BLaER1 treated with 17β-estradiol and CSF1 and Interleukin-3, amounts not matched to agents 10 nM and 100 nM (cell line): ENCODE data around the gene NANOS1.
"Not testable (repeated sequence)": the region's sequence is repeated elsewhere in the genome, so short reads cannot be mapped to it uniquely, and the experiment has no call there.

Experiments used
- H3K27ac ChIP-seq, 11 experiments: shearing (Covaris generic); formaldehyde crosslinking; 2 replicates each; pipeline ENCODE4 v1.8.1; 2022
- H3K27me3 ChIP-seq, 11 experiments: shearing (Covaris generic); formaldehyde crosslinking; 2 replicates each; pipeline ENCODE4 v1.8.1; 2022
- H3K36me3 ChIP-seq, 11 experiments: shearing (Covaris generic); formaldehyde crosslinking; 2 replicates each; pipeline ENCODE4 v1.8.1; 2022
- H3K4me1 ChIP-seq, 10 experiments: shearing (Covaris generic); formaldehyde crosslinking; 2 replicates each; pipeline ENCODE4 v1.8.1; 2022
- H3K4me2 ChIP-seq, 11 experiments: shearing (Covaris generic); formaldehyde crosslinking; 2 replicates each; pipeline ENCODE4 v1.8.1; 2022
- H3K4me3 ChIP-seq, 10 experiments: shearing (Covaris generic); formaldehyde crosslinking; 2 replicates each; pipeline ENCODE4 v1.8.1; 2022
- H3K9ac ChIP-seq, 11 experiments: shearing (Covaris generic); formaldehyde crosslinking; 2 replicates each; pipeline ENCODE4 v1.8.1; 2022
- H3K9me3 ChIP-seq, 11 experiments: shearing (Covaris generic); formaldehyde crosslinking; replicated peaks in 1 of 11; 2 replicates each; pipeline ENCODE4 v1.8.1; 2022
- H4K20me1 ChIP-seq, 11 experiments: shearing (Covaris generic); formaldehyde crosslinking; 2 replicates each; pipeline ENCODE4 v1.8.1; 2022
- Cebpa-rat ChIP-seq, 11 experiments: shearing (Covaris generic); IDR thresholded peaks; 2 replicates each; pipeline ENCODE4 v1.8.1; 2022

NANOS1 gene

GRCh38 chr10:119025336-119025735, 4.2 kb upstream of the NANOS1 start:
- TF ChIP-seq Cebpa-rat (IDR thresholded peaks at IDR 0.05) = no peak
- Histone ChIP-seq H4K20me1 (peaks cover 2 to 42% (median 17%) of the 10 kb centered on the region in 11 experiments; a peak in 20 of 22 replicates), H3K4me3 (no peak overlapping the region), H3K9me3 (no peaks in the 10 kb centered on the region), H3K4me1 (peaks cover 2 to 17% (median 13%) of the 10 kb centered on the region in 10 experiments; a peak in 17 of 20 replicates), H3K9ac (no peak overlapping the region), H3K27me3 (peaks cover 14 to 23% (median 15%) of the 10 kb centered on the region in 11 experiments; a peak in 18 of 22 replicates), H3K36me3 (no peaks in the 10 kb centered on the region), H3K4me2 (no peak overlapping the region), H3K27ac (no peak overlapping the region)

DNA sequence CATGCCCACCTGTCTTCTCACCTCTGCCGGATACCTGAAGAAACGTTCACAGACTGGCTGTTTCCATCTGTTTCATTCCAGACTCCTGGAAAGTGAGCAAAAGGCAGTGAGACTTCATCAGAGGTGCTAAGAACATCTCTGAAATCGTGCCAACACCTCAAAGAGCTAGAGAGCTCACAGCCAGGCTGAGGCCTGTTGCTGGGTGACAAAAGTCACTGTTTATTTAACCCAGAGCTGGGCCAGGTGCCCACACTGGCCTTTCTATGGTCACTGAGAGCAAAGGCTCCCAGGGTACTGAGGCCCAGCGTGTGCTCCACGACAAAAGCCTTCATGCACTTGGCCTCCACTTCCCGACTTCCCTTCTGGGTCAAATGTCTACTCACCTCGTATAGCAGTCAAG, 3.7 kb upstream of the NANOS1 start:
- no peaks in the 10 kb centered on the region for H3K9me3 ChIP-seq
- H3K9ac ChIP-seq = no peak overlapping the region
- H3K36me3 ChIP-seq = no peaks in the 10 kb centered on the region
- peaks cover 6 to 46% (median 22%) of the 10 kb centered on the region in 11 experiments; a peak in 21 of 22 replicates for H4K20me1 ChIP-seq
- no peak overlapping the region for H3K4me3 ChIP-seq
- H3K4me2 ChIP-seq = no peak overlapping the region
- H3K27me3 ChIP-seq = peaks cover 14 to 26% (median 17%) of the 10 kb centered on the region in 11 experiments; a peak in 18 of 22 replicates
- H3K27ac ChIP-seq = no peak overlapping the region
- peaks cover 2 to 21% (median 18%) of the 10 kb centered on the region in 10 experiments for H3K4me1 ChIP-seq
- no peak for TF ChIP-seq Cebpa-rat (IDR thresholded peaks at IDR 0.05)

GRCh38 chr10:119026301-119027110, 3.0 kb upstream of the NANOS1 start:
- no peaks in the 10 kb centered on the region; a peak in 1 of 22 replicates for H3K36me3 ChIP-seq
- no peak overlapping the region for H3K27ac ChIP-seq
- H3K9me3 ChIP-seq = no peaks in the 10 kb centered on the region
- H4K20me1 ChIP-seq = peaks cover 13 to 54% (median 29%) of the 10 kb centered on the region in 11 experiments; a peak in 21 of 22 replicates
- no peak overlapping the region for H3K4me3 ChIP-seq
- H3K4me1 ChIP-seq = peaks cover 10 to 28% (median 25%) of the 10 kb centered on the region in 10 experiments
- TF ChIP-seq Cebpa-rat (IDR thresholded peaks at IDR 0.05) = no peak
- peaks cover 14 to 26% (median 17%) of the 10 kb centered on the region in 11 experiments; a peak in 18 of 22 replicates for H3K27me3 ChIP-seq
- H3K4me2 ChIP-seq = no peak overlapping the region
- no peak overlapping the region for H3K9ac ChIP-seq

DNA sequence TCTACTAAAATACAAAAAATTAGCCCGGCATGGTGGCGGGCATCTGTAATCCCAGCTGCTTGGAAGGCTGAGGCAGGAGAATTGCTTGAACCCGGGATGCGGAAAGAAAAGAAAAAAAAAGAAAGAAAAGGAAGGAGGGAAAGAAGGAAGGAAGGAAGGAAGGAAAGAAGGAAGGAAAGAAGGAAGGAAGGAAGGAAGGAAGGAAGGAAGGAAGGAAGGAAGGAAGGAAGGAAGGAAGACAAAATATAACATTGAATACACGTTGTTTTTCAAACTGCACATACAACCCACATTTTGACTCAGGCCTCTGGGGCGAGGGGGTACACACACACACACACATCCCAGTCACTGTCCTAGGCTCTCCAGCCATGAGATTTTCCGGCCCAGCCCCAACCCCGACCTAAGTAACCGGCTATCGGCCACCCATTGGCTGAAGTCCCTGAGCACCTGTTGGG, 1.0 kb upstream of the NANOS1 start:
- H3K9ac ChIP-seq, H3K27ac ChIP-seq, H3K9me3 ChIP-seq: not testable (repeated sequence)
- Histone ChIP-seq H3K27me3 (peaks cover 14 to 26% (median 17%) of the 10 kb centered on the region in 11 experiments; a peak in 18 of 22 replicates), H3K36me3 (peaks cover 7 to 20% (median 15%) of the 10 kb centered on the region in 11 experiments; a peak in 21 of 22 replicates), H4K20me1 (peaks cover 33 to 73% (median 49%) of the 10 kb centered on the region in 11 experiments; a peak in 21 of 22 replicates), H3K4me3 (peak overlapping the region in 3 of 10 experiments; percentile 66 to 73 (median 66); a peak in 4 of 20 replicates), H3K4me1 (peaks cover 26 to 44% (median 41%) of the 10 kb centered on the region in 10 experiments), H3K4me2 (peak overlapping the region; percentile 97 to 100 (median 99); a peak in 20 of 22 replicates)

- H3K9ac ChIP-seq = peak overlapping the region in 4 of 11 experiments; percentile 69 to 77 (median 71); a peak in 7 of 22 replicates
- peak overlapping the region; percentile 97 to 100 (median 99) for H3K4me2 ChIP-seq
These were observed 458 bp upstream of the NANOS1 start for GRCh38 chr10:119028900-119029612.

DNA sequence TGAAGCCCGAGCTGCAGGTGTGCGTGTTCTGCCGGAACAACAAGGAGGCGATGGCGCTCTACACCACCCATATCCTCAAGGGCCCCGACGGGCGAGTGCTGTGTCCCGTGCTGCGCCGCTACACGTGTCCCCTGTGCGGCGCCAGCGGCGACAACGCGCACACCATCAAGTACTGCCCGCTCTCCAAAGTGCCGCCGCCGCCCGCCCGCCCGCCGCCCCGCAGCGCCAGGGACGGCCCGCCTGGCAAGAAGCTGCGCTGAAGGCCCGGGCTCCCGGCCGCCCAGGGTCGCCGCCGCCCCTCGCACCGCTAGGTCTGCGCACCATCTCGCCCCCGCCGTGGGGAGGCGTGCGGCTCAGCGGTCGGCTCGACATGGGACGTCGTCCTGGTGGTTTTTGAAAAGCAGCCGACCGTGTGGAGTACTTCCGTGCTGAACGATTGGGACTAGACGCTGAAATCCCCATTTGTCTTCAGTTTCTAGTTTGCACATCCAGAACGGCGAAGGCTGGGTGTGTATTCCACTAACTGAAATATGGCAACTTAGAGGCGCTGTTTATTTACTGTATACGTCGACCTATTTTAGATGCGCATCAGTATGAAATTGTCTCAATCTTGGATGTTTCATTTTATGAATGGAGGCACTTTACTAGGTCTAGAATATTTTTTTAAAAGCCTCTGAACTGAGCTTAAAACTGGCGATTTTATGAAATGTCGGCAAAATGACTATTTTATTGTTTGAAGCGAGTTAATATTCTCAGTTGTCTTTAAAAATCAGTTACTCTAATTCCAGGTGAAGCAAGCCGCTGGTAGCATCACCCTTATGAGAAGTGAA, 1.1 kb downstream of the NANOS1 start:
- Histone ChIP-seq H3K4me2 (peak overlapping the region; percentile 97 to 100 (median 99)), H3K9ac (peak overlapping the region; percentile 31 to 77 (median 69); a peak in 19 of 22 replicates), H4K20me1 (peaks cover 47 to 84% (median 68%) of the 10 kb centered on the region in 11 experiments), H3K27ac (peak overlapping the region in 4 of 11 experiments; percentile 24 to 41 (median 32); a peak in 4 of 22 replicates), H3K27me3 (peaks cover 14 to 26% (median 17%) of the 10 kb centered on the region in 11 experiments; a peak in 18 of 22 replicates), H3K4me1 (peaks cover 26 to 50% (median 43%) of the 10 kb centered on the region in 10 experiments), H3K36me3 (peaks cover 22 to 37% (median 31%) of the 10 kb centered on the region in 11 experiments), H3K4me3 (peak overlapping the region; percentile 55 to 73 (median 64)), H3K9me3 (no peaks in the 10 kb centered on the region)
- TF ChIP-seq Cebpa-rat (IDR thresholded peaks at IDR 0.05) = no peak

More at GRCh38 chr10:119028900-119029612, 458 bp upstream of the NANOS1 start:
- Histone ChIP-seq H3K36me3 (peaks cover 13 to 25% (median 21%) of the 10 kb centered on the region in 11 experiments), H4K20me1 (peaks cover 39 to 79% (median 55%) of the 10 kb centered on the region in 11 experiments), H3K27me3 (peaks cover 14 to 26% (median 17%) of the 10 kb centered on the region in 11 experiments; a peak in 18 of 22 replicates), H3K27ac (no peak overlapping the region), H3K4me3 (peak overlapping the region; percentile 55 to 73 (median 64)), H3K4me1 (peaks cover 26 to 49% (median 42%) of the 10 kb centered on the region in 10 experiments), H3K9me3 (no peaks in the 10 kb centered on the region)
- TF ChIP-seq Cebpa-rat (IDR thresholded peaks at IDR 0.05) = no peak

- peaks cover 32 to 46% (median 40%) of the 10 kb centered on the region in 11 experiments for H3K36me3 ChIP-seq
- TF ChIP-seq Cebpa-rat (IDR thresholded peaks at IDR 0.05) = no peak
- peaks cover 55 to 86% (median 70%) of the 10 kb centered on the region in 11 experiments for H4K20me1 ChIP-seq
- peak overlapping the region in 1 of 11 experiments; percentile 55; a peak in 2 of 22 replicates for H3K9ac ChIP-seq
- peaks cover 26 to 50% (median 43%) of the 10 kb centered on the region in 10 experiments for H3K4me1 ChIP-seq
- H3K27me3 ChIP-seq = peaks cover 14 to 26% (median 17%) of the 10 kb centered on the region in 11 experiments; a peak in 18 of 22 replicates
- peak overlapping the region in 4 of 10 experiments; percentile 11 to 73 (median 66); a peak in 5 of 20 replicates for H3K4me3 ChIP-seq
- peak overlapping the region; percentile 97 to 100 (median 99) for H3K4me2 ChIP-seq
- H3K9me3 ChIP-seq = no peaks in the 10 kb centered on the region
- no peak overlapping the region for H3K27ac ChIP-seq
These were observed 2.1 kb downstream of the NANOS1 start for GRCh38 chr10:119031496-119032059.
